Motor neuron (in vitro differentiated cells): ENCODE data around the gene ABR. TPM values are rescaled to one million over a fixed set of nuclear protein-coding genes. Genes with fewer than 3 reads are reported as not detected.

Source experiments
- ATAC-seq, 8 experiments: fragments of 200-7000 bp; cut with Tn5 transposase; replicated peaks in 6 of 8; 2 replicates each; pipeline ENCODE4 v1.8.0; 2021; ENCODE audit warnings: mild to moderate bottlenecking in 8 of 8, moderate library complexity in 8 of 8
- H3K27ac ChIP-seq, 2 donors: fragments of 250-450 bp; sonication (Bioruptor Pico); 2 replicates each; pipeline ENCODE4 v1.9.0; 2021; ENCODE audit warnings: antibody characterized with exemption in 2 of 2, mild to moderate bottlenecking in 2 of 2, moderate library complexity in 1 of 2
- H3K4me1 ChIP-seq, 2 donors: fragments of 250-450 bp; sonication (Bioruptor Pico); replicated peaks in 1 of 2; 2 replicates each; pipeline ENCODE4 v1.6.1; 2021; ENCODE audit warnings: antibody characterized with exemption in 2 of 2, mild to moderate bottlenecking in 2 of 2, moderate library complexity in 1 of 2
- H3K4me3 ChIP-seq, 5 donors: fragments of 250-450 bp; sonication (Bioruptor Pico); 2 replicates each; pipeline ENCODE4 v1.9.0; 2021; ENCODE audit warnings: antibody characterized with exemption in 5 of 5, mild to moderate bottlenecking in 5 of 5, moderate library complexity in 4 of 5
- WGBS, 10 experiments: fragments of 450-650 bp; shearing (Covaris generic); methylation state at CpG; one replicate each; pipeline ENCODE4 v1.0.0; 2022; 5-methylcytosine and 5-hydroxymethylcytosine counted together
- in situ Hi-C, 9 experiments: fragments of 400-800 bp; cut with MboI; loops; one replicate each; pipeline ENCODE4 v1.15.0; 2021; ENCODE audit warnings: low sequenced_read_pairs in 9 of 9, low pct_unique_long_range_greater_than_20kb in 2 of 9; ENCODE audit not compliant: unreplicated experiment in 9 of 9
- total RNA-seq, 8 experiments: library from RNA; unstranded; fragments of 300-600 nt; gene quantifications; 2 replicates each; pipeline versions ENCODE4 v1.2.3 to v1.2.4, GENCODE V29; 2022

The ABR gene
- total RNA-seq, 8 experiments from 2014 or later: 21.4 to 87.4 (median 33.1) TPM

DNA sequence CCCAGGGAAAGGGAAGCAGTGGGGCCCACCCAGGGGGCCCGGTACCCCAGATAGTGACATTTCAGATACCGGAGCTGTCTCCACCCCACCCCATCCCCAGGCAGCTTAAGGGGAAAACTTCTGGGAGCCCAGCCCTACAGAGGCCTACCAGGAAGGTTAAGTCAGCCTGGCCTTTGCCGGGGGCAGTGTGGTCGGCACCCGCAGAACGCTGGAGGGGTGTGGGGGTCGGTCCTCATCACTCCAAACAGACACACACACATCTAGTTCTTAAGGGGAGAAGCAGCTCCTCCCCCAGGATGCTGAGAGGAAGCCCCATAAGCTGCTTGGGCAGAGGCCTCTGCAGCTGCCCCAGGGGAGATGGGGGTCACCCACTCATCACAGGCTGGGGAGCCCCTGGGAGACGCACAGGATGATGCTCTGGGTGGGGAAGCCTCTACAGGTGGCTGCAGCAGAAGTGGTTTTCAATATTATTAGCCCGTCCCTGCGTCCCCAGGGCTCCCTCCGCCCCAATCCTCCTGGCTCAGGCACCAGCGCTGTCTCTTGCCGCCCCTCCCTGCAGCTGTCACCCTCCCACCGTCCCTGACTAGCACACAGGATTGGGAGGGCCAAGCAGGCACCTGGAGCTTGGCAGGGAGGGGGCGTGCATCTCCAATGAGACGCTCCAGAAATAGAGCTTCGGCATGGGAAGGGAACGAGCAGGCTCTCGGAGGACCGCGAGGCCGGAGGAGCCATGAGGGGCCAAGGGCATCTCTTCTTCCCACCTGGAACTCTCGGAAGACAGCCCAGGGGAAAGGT is 1.4 kb upstream of the ABR start:
- in situ Hi-C loops: loop anchor here in 1 of 9 experiments (10.0 kb wide), 1 partner anchor 56 kb away; no protein-coding TSS in a partner anchor
- no peak overlapping the region for H3K27ac ChIP-seq
- no peak overlapping the region for H3K4me3 ChIP-seq
- peaks cover 43 to 45% of the 10 kb centered on the region in 2 donors for H3K4me1 ChIP-seq
- 60% methylated on average over 1 of the region's 23 CpGs; no CpG with 5 or more reads in 8 of the 10 experiments for WGBS, 10 experiments
- peak in 6 of 8 experiments; percentile 14 to 49 (median 36) for ATAC-seq

GRCh38 chr17:1179112-1179817 is 516 bp downstream of the ABR start:
- Histone ChIP-seq H3K4me3 (peak overlapping the region; percentile 64 to 99 (median 98)), H3K27ac (peak overlapping the region in 1 of 2 donors; percentile 45), H3K4me1 (peaks cover 43 to 45% of the 10 kb centered on the region in 2 donors)
- peak; percentile 11 to 73 (median 35) for ATAC-seq
- WGBS, 10 experiments: no CpG with 5 or more reads among the region's 69 CpGs
- in situ Hi-C loops: no loop called here

GRCh38 chr17:1177016-1177700 is 2.6 kb downstream of the ABR start:
- Histone ChIP-seq H3K27ac (no peak overlapping the region), H3K4me1 (peaks cover 31 to 44% of the 10 kb centered on the region in 2 donors), H3K4me3 (no peak overlapping the region)
- in situ Hi-C loops: no loop called here
- 0 to 86% (median 69%) methylated on average over 1 to 5 of the region's 9 CpGs; no CpG with 5 or more reads in 6 of the 10 experiments for WGBS, 10 experiments
- peak in 2 of 8 experiments; percentile 2 to 15 for ATAC-seq

- in situ Hi-C loops: no loop called here
- 42 to 95% (median 73%) methylated on average over 1 to 6 of the region's 11 CpGs; no CpG with 5 or more reads in 1 of the 10 experiments for WGBS, 10 experiments
- Histone ChIP-seq H3K4me3 (no peak overlapping the region), H3K4me1 (peaks cover 26 to 38% of the 10 kb centered on the region in 2 donors), H3K27ac (no peak overlapping the region)
- ATAC-seq: no peak
These were observed 5.4 kb downstream of the ABR start for GRCh38 chr17:1174263-1174880.

- peak in 1 of 8 experiments; percentile 9 for ATAC-seq
- no peak overlapping the region for H3K4me3 ChIP-seq
These were observed 6.1 kb downstream of the ABR start for GRCh38 chr17:1173432-1174262.

GRCh38 chr17:1171953-1172352 is 7.8 kb downstream of the ABR start:
- H3K27ac ChIP-seq: no peak overlapping the region
- H3K4me3 ChIP-seq: no peak overlapping the region
- no peak for ATAC-seq
- 20 to 92% (median 80%) methylated on average over 1 to 3 of the region's 11 CpGs; no CpG with 5 or more reads in 5 of the 10 experiments for WGBS, 10 experiments
- in situ Hi-C loops: no loop called here
- peaks cover 20 to 29% of the 10 kb centered on the region in 2 donors for H3K4me1 ChIP-seq

More at GRCh38 chr17:1173432-1174262, 6.1 kb downstream of the ABR start:
- in situ Hi-C loops: no loop called here
- peaks cover 32 to 44% of the 10 kb centered on the region in 2 donors for H3K4me1 ChIP-seq
- 50 to 100% (median 82%) methylated on average over 2 to 21 of the region's 28 CpGs for WGBS, 10 experiments
- no peak overlapping the region for H3K27ac ChIP-seq

DNA sequence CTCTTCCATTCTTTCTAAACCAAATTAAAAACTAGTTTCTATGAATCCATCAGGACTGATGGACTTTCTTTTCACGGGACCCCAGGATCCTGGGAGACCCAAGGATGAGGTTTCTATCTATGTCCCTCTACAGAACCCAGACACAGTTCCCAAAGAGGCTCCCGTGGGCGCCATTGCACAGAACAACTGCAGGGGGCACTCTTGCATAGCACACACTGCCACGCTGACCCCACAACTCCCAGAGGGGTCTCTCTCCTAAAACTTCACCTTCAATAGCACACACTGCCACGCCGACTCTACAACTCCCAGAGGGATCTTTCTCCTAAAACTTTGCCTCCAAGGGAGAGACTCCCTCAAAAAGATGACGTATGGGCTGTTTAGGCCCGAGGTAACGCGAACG is 9.0 kb downstream of the ABR start:
- ATAC-seq: no peak
- H3K27ac ChIP-seq: no peak overlapping the region
- peaks cover 28 to 29% of the 10 kb centered on the region in 2 donors for H3K4me1 ChIP-seq
- in situ Hi-C loops: no loop called here
- 65 to 100% (median 83%) methylated on average over 1 to 8 of the region's 11 CpGs; no CpG with 5 or more reads in 3 of the 10 experiments for WGBS, 10 experiments
- H3K4me3 ChIP-seq: no peak overlapping the region

DNA sequence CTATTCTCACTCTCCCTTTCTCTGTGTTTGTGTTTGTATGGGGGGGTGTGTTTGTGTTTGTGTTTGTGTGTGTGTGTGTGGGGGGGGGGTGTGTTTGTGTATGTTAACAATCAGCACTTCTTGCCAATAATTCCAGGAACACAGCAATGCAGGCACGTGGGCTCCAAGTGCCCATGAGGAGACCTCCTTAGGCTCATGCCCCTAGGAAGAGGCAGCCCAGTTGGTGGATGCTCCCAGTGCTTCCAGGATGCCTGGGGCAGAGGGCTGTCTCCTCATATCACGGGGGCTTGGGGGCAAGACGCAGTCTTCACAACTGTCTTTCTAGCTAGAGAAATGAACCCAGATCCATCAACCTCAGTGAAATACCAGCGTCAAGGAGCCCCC is 9.9 kb downstream of the ABR start:
- WGBS, 10 experiments: 45 to 100% (median 80%) methylated on average over 1 to 2 of the region's 4 CpGs; no CpG with 5 or more reads in 6 of the 10 experiments
- Histone ChIP-seq H3K4me1 (peaks cover 28 to 29% of the 10 kb centered on the region in 2 donors), H3K27ac (no peak overlapping the region), H3K4me3 (no peak overlapping the region)
- in situ Hi-C loops: no loop called here
- peak in 4 of 8 experiments; percentile 2 to 35 (median 11) for ATAC-seq

DNA sequence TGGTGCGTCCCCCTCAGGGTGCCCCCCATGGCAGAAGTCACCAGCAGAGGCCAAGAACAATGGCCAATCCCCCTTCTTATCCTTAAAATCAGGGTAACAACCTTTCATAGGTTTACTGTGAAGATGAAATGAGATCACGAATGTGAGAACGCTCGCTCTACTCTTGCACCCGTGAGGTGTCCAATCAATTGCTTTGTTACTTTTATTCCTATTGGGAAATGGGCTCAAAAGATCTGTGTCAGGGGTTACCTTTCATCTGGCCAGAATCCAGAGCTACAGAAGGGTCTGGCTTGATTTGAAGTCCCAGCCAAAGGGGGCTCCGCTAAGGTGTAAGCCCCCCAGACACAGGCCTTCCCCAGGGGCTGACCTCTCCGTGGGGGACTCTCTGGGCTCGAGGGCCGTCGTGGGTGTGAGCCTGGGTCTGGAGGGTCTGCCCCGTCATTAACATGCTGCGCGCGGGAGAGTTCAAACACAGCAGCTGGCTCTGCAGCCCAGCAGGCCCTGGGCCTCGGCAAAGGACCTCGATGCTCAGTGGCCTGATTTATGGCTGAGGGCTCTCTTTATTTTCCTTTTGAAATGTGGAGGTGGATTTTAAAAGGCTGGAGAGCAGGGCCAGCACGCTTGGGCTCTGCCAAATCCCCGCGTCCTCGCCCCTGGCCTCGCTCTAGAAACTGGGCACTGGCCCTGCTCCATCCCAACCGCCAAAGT is 10.4 kb downstream of the ABR start:
- 11 to 100% (median 83%) methylated on average over 1 to 15 of the region's 22 CpGs; no CpG with 5 or more reads in 1 of the 10 experiments for WGBS, 10 experiments
- Histone ChIP-seq H3K27ac (peak overlapping the region in 1 of 2 donors; percentile 57), H3K4me1 (peaks cover 28 to 29% of the 10 kb centered on the region in 2 donors), H3K4me3 (no peak overlapping the region)
- ATAC-seq: peak in 5 of 8 experiments; percentile 69 to 80 (median 72)
- in situ Hi-C loops: no loop called here

- 56 to 79% (median 64%) methylated on average over 2 to 5 of the region's 17 CpGs; no CpG with 5 or more reads in 6 of the 10 experiments for WGBS, 10 experiments
- ATAC-seq: peak in 5 of 8 experiments; percentile 27 to 57 (median 54)
- peaks cover 23 to 28% of the 10 kb centered on the region in 2 donors for H3K4me1 ChIP-seq
- no peak overlapping the region for H3K27ac ChIP-seq
- no peak overlapping the region for H3K4me3 ChIP-seq
- in situ Hi-C loops: no loop called here
These were observed 11.1 kb downstream of the ABR start for GRCh38 chr17:1168533-1169220.

DNA sequence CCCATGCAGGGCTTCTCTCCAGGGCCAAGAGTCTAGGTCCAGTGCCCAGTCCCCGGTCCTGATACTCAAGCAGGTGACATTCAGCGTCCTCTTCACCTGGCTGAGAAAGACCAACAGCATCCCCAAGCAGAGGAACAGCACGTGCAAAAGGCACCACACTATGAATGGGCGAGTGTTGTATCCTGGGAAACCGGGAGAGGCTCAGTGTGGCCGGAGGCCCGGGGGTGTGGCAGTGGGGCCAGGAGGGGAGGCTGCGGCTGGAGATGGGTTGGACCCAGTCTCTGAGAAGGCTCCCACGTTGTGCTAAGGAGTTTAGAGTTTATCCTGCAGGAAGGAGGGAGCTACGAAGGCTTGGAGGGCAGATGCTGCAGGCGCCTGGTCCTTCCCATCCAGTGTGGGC is 13.5 kb downstream of the ABR start:
- Histone ChIP-seq H3K27ac (no peak overlapping the region), H3K4me1 (peaks cover 18 to 28% of the 10 kb centered on the region in 2 donors), H3K4me3 (no peak overlapping the region)
- ATAC-seq: peak in 7 of 8 experiments; percentile 39 to 83 (median 54)
- in situ Hi-C loops: no loop called here
- 39 to 100% (median 79%) methylated on average over 1 to 4 of the region's 11 CpGs; no CpG with 5 or more reads in 6 of the 10 experiments for WGBS, 10 experiments
